Mammary microvascular endothelial cell (primary cell): ENCODE measurements around the gene KNG1. TPM values are rescaled to one million over a fixed set of nuclear protein-coding genes. Genes with fewer than 3 reads are reported as not detected.

Source experiments
- total RNA-seq: library from RNA; depleted of rRNA; stranded (reverse); fragments of >200 nt; gene quantifications from 2 replicates; pipeline ENCODE4 v1.2.3, GENCODE V29; 2015

Gene KNG1
- total RNA-seq = not detected in 2 replicates

DNA sequence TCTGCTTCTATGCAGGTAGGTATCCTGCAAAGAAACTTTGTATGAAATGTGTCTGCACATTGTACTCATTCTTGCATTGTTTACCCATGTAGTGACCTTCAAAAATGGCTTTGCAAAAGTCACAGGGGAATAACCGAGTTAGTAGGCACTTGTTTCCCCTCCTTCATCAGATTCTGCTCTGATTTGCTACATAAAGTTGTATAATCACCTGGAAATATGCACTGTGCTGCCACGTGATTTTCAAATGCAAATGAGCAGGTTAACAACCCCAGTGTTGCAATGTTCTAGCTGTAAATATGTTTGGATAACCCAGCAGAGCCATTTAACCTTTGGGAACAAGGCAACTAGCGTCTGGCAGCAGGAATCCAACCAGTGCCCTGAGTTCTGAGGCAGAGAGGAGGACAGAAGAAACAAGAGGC is at the start of gene KNG1:
KNG1 (plus strand) TSS at position 321 of the 419 bp plus-strand sequence. CDS start 184 bp downstream, outside the sequence.

DNA sequence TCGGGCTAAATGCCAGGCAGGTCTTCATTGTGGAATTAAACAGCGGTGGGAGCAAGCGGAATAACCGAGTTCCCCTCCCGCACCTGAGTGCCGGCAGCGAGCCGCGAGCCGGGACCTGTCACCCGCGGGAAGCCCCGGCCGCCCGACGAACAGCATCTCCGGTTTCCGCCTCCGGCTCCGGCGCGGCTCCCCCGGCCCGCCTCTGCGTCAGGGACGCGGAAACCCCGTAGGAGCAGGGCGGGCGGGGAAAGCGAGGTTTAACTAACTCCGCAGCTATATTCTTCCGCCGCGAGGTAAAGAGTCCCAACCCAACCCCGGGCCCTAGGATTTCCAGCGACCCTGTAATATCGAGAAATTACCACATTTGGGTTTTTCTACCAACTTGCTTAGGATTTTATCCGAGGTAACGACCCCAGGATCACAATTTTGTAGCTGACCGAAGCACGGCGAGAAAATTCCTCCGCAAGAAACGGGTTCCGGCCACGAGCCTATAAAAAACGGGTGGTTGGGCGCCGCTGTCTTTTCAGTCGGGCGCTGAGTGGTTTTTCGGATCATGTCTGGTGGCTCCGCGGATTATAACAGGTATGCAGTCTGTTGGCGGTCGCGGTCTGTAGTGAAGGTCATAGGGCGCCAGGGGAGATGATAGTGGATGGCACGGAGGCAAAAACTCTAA is 66.0 kb downstream of the KNG1 start, which contains the start of gene EIF4A2:
EIF4A2 (plus strand) TSS at position 520 of the 673 bp plus-strand sequence; CDS start at position 554, 34 bp downstream.

Other genes with a start within 250 kb of the KNG1 start
- 0.13 and 0.69 TPM in 2 replicates for gene CRYGS, start 173.0 kb upstream of the KNG1 start, total RNA-seq
- 14.5 and 16.3 TPM in 2 replicates for gene TBCCD1, start 150.0 kb upstream of the KNG1 start, total RNA-seq
- 65.5 and 69.5 TPM in 2 replicates for gene DNAJB11, start 146.6 kb upstream of the KNG1 start, total RNA-seq
- gene AHSG, start 104.3 kb upstream of the KNG1 start, total RNA-seq = not detected in 2 replicates
- not detected in 2 replicates for gene FETUB, start 77.0 kb upstream of the KNG1 start, total RNA-seq
- not detected in 2 replicates for gene HRG, start 51.3 kb upstream of the KNG1 start, total RNA-seq
- gene EIF4A2, start 66.2 kb downstream of the KNG1 start, total RNA-seq = 148 and 150 TPM in 2 replicates
- 25.7 and 39.4 TPM in 2 replicates for gene RFC4, start 89.1 kb downstream of the KNG1 start, total RNA-seq
- gene ADIPOQ, start 125.4 kb downstream of the KNG1 start, total RNA-seq = not detected in 2 replicates
- 25.3 and 26.9 TPM in 2 replicates for gene ST6GAL1, start 213.2 kb downstream of the KNG1 start, total RNA-seq